HEK293 (cell line): ENCODE results near the gene PRX.
"Not testable (repeated sequence)": the region's sequence is repeated elsewhere in the genome, so short reads cannot be mapped to it uniquely, and the experiment has no call there.

Experiments used
- CTCF ChIA-PET: fragments of 350-600 bp; formaldehyde crosslinking; extraction: SDS; loops from one replicate; lab custom pipeline; 2021; ENCODE audit warnings: antibody characterized with exemption; lab: Yijun Ruan, JAX
- POLR2A ChIA-PET: fragments of 300-600 bp; formaldehyde crosslinking; extraction: SDS; loops from one replicate; lab custom pipeline; 2020; ENCODE audit warnings: antibody characterized with exemption, inconsistent platforms; lab: Yijun Ruan, JAX
- H3K27ac ChIP-seq: fragments of 200-500 bp; sonication (Bioruptor generic); 2 replicates; pipeline ENCODE4 v1.5.1; 2014; ENCODE audit warnings: low read depth, low read length, control low read depth, inconsistent platforms; ENCODE audit errors: extremely low read depth
- H3K36me3 ChIP-seq, 2 experiments: fragments of 200-500 bp in 1 of 2; sonication (Bioruptor generic) in 1 of 2; 1 replicate in 1 of 2; 2 replicates in 1 of 2; pipeline ENCODE4 v1.5.1; 2014 to 2017; ENCODE audit warnings: inconsistent platforms in 2 of 2, low read length in 2 of 2; ENCODE audit not compliant: control insufficient read depth in 2 of 2, insufficient read depth in 1 of 2
- H3K4me1 ChIP-seq: fragments of 200-500 bp; sonication (Bioruptor generic); 2 replicates; pipeline ENCODE4 v1.5.1; 2014; ENCODE audit warnings: mild to moderate bottlenecking, low read length, inconsistent platforms; ENCODE audit not compliant: control insufficient read depth, insufficient read depth
- H3K4me3 ChIP-seq: 2 replicates; pipeline ENCODE4 v1.5.1; 2011; ENCODE audit warnings: low read depth, mild to moderate bottlenecking, control low read depth, low read length, moderate library complexity
- H3K9me3 ChIP-seq: fragments of 200-500 bp; sonication (Bioruptor generic); 2 replicates; pipeline ENCODE4 v1.5.1; 2014; ENCODE audit warnings: low read depth, low read length, inconsistent platforms; ENCODE audit not compliant: control insufficient read depth, insufficient read depth
- BCL11A ChIP-seq: fragments of 450-650 bp; formaldehyde crosslinking; IDR thresholded peaks from 2 replicates; pipeline ENCODE4 v1.5.1; 2016; ENCODE audit warnings: low read depth, missing biosample characterization, missing genetic modification characterization
- GLIS1 ChIP-seq: fragments of 450-650 bp; formaldehyde crosslinking; IDR thresholded peaks from 2 replicates; pipeline ENCODE4 v1.5.1; 2016; ENCODE audit warnings: missing biosample characterization, missing genetic modification characterization
- KLF7 ChIP-seq: fragments of 450-650 bp; formaldehyde crosslinking; IDR thresholded peaks from 2 replicates; pipeline ENCODE4 v1.5.1; 2016; ENCODE audit warnings: missing biosample characterization, missing genetic modification characterization, borderline replicate concordance
- PRDM2 ChIP-seq: fragments of 450-650 bp; formaldehyde crosslinking; IDR thresholded peaks from 2 replicates; pipeline ENCODE4 v1.5.1; 2016; ENCODE audit warnings: missing biosample characterization, missing genetic modification characterization, borderline replicate concordance
- SP2 ChIP-seq: fragments of 450-650 bp; formaldehyde crosslinking; IDR thresholded peaks from 2 replicates; pipeline ENCODE4 v1.5.1; 2016; ENCODE audit warnings: missing biosample characterization, missing genetic modification characterization
- ZBTB8A ChIP-seq: fragments of 450-650 bp; formaldehyde crosslinking; IDR thresholded peaks from 2 replicates; pipeline ENCODE4 v1.5.1; 2016; ENCODE audit warnings: missing biosample characterization, missing genetic modification characterization
- ZFHX2 ChIP-seq: fragments of 450-650 bp; formaldehyde crosslinking; conservative IDR thresholded peaks from 2 replicates; pipeline ENCODE4 v1.5.1; 2016; ENCODE audit warnings: missing biosample characterization, missing genetic modification characterization
- ZNF2 ChIP-seq: fragments of 450-650 bp; formaldehyde crosslinking; IDR thresholded peaks from 2 replicates; pipeline ENCODE4 v1.5.1; 2016; ENCODE audit warnings: missing biosample characterization, missing genetic modification characterization
- ZNF394 ChIP-seq: fragments of 450-650 bp; formaldehyde crosslinking; IDR thresholded peaks from 2 replicates; pipeline ENCODE4 v1.5.1; 2016; ENCODE audit warnings: missing biosample characterization, missing genetic modification characterization, mild to moderate bottlenecking, moderate library complexity, borderline replicate concordance
- ZNF423 ChIP-seq: fragments of 450-650 bp; formaldehyde crosslinking; IDR thresholded peaks from 2 replicates; pipeline ENCODE4 v1.5.1; 2016; ENCODE audit warnings: missing biosample characterization, missing genetic modification characterization
- ZNF639 ChIP-seq: fragments of 450-650 bp; formaldehyde crosslinking; IDR thresholded peaks from 2 replicates; pipeline ENCODE4 v1.5.1; 2016; ENCODE audit warnings: missing biosample characterization, missing genetic modification characterization
- ZNF777 ChIP-seq: fragments of 450-650 bp; formaldehyde crosslinking; IDR thresholded peaks from 2 replicates; pipeline ENCODE4 v1.5.1; 2017; ENCODE audit warnings: missing biosample characterization, missing genetic modification characterization, borderline replicate concordance
- ZSCAN18 ChIP-seq: fragments of 450-650 bp; formaldehyde crosslinking; IDR thresholded peaks from 2 replicates; pipeline ENCODE4 v1.5.1; 2016; ENCODE audit warnings: missing biosample characterization, missing genetic modification characterization
- ZSCAN23 ChIP-seq: fragments of 450-650 bp; formaldehyde crosslinking; IDR thresholded peaks from 2 replicates; pipeline ENCODE4 v1.5.1; 2016; ENCODE audit warnings: missing biosample characterization, missing genetic modification characterization
- TF ChIP-seq, protein P1 (sequence below): fragments of 450-650 bp; formaldehyde crosslinking; IDR thresholded peaks from 2 replicates; pipeline ENCODE4 v1.5.1; 2016; ENCODE audit warnings: missing biosample characterization, missing genetic modification characterization
- TF ChIP-seq, protein P2 (sequence below): fragments of 450-650 bp; formaldehyde crosslinking; IDR thresholded peaks from 2 replicates; pipeline ENCODE4 v1.5.1; 2016; ENCODE audit warnings: missing biosample characterization, missing genetic modification characterization
- TF ChIP-seq, protein P3 (sequence below): fragments of 450-650 bp; formaldehyde crosslinking; IDR thresholded peaks from 2 replicates; pipeline ENCODE4 v1.5.1; 2017; ENCODE audit warnings: missing biosample characterization, missing genetic modification characterization

The PRX gene

GRCh38 chr19:40433391-40434216, 20.4 kb upstream of the PRX start (continued):
- TF ChIP-seq ZBTB8A (tag by site-specific recombination) (peak; percentile 15; the same call in 1 of the 2 replicates), ZNF394 (tag by site-specific recombination) (peak; percentile 77), ZNF639 (peak; percentile 35; the same call in 1 of the 2 replicates), ZSCAN18 (tag by site-specific recombination) (peak; percentile 54; the same call in 1 of the 2 replicates), ZFHX2 (tag by site-specific recombination) (peak; percentile 66; the same call in 1 of the 2 replicates), PRDM2 (tag by site-specific recombination) (no peak), SP2 (tag by site-specific recombination) (peak; percentile 73), ZNF423 (tag by site-specific recombination) (peak; percentile 67; the same call in 1 of the 2 replicates), KLF7 (tag by site-specific recombination) (no peak; the same call in 1 of the 2 replicates)
- TF ChIP-seq, protein P1, sequence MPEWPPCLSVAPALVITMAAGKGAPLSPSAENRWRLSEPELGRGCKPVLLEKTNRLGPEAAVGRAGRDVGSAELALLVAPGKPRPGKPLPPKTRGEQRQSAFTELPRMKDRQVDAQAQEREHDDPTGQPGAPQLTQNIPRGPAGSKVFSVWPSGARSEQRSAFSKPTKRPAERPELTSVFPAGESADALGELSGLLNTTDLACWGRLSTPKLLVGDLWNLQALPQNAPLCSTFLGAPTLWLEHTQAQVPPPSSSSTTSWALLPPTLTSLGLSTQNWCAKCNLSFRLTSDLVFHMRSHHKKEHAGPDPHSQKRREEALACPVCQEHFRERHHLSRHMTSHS (tag by site-specific recombination), result no peak
- TF ChIP-seq, protein P2, sequence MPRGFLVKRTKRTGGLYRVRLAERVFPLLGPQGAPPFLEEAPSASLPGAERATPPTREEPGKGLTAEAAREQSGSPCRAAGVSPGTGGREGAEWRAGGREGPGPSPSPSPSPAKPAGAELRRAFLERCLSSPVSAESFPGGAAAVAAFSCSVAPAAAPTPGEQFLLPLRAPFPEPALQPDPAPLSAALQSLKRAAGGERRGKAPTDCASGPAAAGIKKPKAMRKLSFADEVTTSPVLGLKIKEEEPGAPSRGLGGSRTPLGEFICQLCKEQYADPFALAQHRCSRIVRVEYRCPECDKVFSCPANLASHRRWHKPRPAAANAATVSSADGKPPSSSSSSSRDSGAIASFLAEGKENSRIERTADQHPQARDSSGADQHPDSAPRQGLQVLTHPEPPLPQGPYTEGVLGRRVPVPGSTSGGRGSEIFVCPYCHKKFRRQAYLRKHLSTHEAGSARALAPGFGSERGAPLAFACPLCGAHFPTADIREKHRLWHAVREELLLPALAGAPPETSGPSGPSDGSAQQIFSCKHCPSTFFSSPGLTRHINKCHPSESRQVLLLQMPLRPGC, result peak; percentile 48; the same call in 1 of the 2 replicates

DNA sequence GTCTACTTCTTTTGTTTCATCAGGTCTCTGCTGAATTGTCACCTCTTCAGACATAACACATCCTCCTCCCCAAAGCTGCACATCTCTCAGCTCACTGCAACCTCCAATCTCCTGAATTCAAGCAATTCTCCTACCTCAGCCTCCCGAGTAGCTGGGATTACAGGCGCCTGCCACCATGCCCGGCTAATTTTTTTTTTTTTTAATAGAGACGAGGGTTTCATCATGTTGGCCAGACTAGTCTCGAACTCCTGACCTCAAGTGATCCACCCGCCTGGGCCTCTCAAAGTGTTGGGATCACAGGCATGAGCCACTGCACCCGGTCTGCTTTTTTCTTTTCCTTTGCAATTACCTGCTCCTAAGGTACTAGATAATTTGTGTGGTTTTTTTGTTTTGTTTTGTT, 19.6 kb upstream of the PRX start:
- H3K9me3 ChIP-seq, H3K36me3 ChIP-seq, H3K4me3 ChIP-seq: not testable (repeated sequence)
- ChIA-PET POLR2A (interaction anchor here (0.5 to 17.1 kb wide), 11 partner anchors 8 to 231 kb away, joined by 3 to 428 read pairs (median 6); partner anchors contain the start of genes BLVRB, C19orf47, PLD3 and SERTAD1), CTCF (interaction anchor here (0.6 to 3.0 kb wide), 16 partner anchors 8 to 1164 kb away, joined by 3 to 21 read pairs (median 4); no protein-coding TSS in a partner anchor)
- H3K4me1 ChIP-seq, result peaks cover 16% of the 10 kb centered on the region
- H3K27ac ChIP-seq, result peak overlapping the region; percentile 100
- TF ChIP-seq BCL11A (0 out of 2 replicates have a peak, but pooled peaks have one; percentile 34), ZNF777 (tag by site-specific recombination) (0 out of 2 replicates have a peak, but pooled peaks have one; percentile 41), ZNF394 (tag by site-specific recombination) (0 out of 2 replicates have a peak, but pooled peaks have one; percentile 5), GLIS1 (tag by site-specific recombination) (peak; percentile 6; the same call in 1 of the 2 replicates), ZSCAN23 (tag by site-specific recombination) (peak; percentile 15; the same call in 1 of the 2 replicates), SP2 (tag by site-specific recombination) (0 out of 2 replicates have a peak, but pooled peaks have one; percentile 2), ZNF2 (tag by site-specific recombination) (peak; percentile 55; the same call in 1 of the 2 replicates)
- TF ChIP-seq, protein P3, sequence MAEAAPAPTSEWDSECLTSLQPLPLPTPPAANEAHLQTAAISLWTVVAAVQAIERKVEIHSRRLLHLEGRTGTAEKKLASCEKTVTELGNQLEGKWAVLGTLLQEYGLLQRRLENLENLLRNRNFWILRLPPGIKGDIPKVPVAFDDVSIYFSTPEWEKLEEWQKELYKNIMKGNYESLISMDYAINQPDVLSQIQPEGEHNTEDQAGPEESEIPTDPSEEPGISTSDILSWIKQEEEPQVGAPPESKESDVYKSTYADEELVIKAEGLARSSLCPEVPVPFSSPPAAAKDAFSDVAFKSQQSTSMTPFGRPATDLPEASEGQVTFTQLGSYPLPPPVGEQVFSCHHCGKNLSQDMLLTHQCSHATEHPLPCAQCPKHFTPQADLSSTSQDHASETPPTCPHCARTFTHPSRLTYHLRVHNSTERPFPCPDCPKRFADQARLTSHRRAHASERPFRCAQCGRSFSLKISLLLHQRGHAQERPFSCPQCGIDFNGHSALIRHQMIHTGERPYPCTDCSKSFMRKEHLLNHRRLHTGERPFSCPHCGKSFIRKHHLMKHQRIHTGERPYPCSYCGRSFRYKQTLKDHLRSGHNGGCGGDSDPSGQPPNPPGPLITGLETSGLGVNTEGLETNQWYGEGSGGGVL, result peak; percentile 7; the same call in 1 of the 2 replicates
